D721Med (cell line): ENCODE data around the gene HIVEP2.

ENCODE experiments used
- DNase-seq: peaks from one replicate; pipeline ENCODE4 v3.0.0; 2011; ENCODE audit warnings: low spot score; ENCODE audit not compliant: insufficient read length
- FAIRE-seq: peaks from 2 replicates; lab custom pipeline; 2011; peaks lifted over from hg19 to GRCh38; lab: Jason Lieb, UNC
- TF ChIP-seq, protein P1 (sequence below): IDR thresholded peaks from 2 replicates; pipeline ENCODE4 v1.5.1; 2012; ENCODE audit warnings: mild to moderate bottlenecking, control low read depth; ENCODE audit not compliant: insufficient read depth; ENCODE audit errors: missing control alignments

Gene HIVEP2

DNA sequence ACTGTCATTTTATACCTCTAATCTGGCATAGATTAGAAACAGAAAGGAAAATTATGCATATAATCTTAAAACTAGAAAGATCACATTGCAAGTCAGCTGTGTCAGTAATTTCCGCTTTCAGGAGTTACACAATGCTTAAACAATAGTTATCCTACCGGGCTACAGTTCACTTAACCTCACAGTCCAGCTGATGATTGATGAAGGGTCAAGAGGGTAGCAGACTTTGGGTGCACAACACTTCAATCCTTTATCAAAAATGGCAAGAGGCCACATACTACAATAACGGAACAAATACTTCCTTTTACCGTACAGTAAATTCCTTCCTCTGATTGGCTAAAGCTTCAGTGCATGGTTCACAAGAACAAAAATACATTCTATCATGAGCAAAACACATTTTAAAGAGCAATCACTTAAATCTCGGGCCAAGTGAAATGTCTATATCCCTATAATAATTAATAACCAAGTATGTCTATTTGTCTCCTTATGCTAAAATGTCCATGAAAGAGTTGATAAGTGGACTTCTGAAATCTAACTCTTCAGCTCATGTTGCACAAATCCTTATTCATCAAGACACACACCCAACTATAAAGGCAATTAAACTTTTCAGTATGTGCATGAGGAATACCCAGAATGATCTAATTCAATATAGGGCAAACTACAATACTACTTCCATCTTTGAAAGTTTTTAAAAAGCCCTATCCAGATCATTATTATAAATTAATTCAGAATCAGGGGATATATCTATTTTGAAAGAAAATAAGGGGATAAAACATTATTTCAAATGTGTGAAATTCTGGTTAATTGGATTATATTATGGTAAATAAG is 76.8 kb downstream of the HIVEP2 start:
- FAIRE-seq, result no peak
- TF ChIP-seq, protein P1, sequence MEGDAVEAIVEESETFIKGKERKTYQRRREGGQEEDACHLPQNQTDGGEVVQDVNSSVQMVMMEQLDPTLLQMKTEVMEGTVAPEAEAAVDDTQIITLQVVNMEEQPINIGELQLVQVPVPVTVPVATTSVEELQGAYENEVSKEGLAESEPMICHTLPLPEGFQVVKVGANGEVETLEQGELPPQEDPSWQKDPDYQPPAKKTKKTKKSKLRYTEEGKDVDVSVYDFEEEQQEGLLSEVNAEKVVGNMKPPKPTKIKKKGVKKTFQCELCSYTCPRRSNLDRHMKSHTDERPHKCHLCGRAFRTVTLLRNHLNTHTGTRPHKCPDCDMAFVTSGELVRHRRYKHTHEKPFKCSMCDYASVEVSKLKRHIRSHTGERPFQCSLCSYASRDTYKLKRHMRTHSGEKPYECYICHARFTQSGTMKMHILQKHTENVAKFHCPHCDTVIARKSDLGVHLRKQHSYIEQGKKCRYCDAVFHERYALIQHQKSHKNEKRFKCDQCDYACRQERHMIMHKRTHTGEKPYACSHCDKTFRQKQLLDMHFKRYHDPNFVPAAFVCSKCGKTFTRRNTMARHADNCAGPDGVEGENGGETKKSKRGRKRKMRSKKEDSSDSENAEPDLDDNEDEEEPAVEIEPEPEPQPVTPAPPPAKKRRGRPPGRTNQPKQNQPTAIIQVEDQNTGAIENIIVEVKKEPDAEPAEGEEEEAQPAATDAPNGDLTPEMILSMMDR, result no peak
- DNase-seq, result no peak

DNA sequence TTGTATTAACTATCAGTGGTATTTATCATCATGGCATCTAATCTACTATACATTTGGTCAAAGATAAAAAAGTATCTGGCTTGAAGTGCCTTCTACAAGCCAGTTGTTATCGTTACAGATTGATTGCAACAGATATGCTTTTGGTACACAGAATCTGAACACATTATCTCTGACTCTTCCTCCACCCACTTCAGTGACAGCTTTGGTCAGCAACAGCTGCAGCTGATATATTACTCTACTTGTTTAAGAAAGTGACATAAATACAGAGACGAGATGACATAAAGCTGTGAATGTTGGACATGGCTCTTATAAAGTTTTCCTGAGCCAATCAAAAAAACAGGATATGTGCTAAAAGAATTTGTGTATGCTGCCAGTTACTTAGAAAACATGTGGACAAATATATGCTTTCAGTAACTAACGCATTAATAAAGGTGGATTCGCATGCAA is 77.6 kb downstream of the HIVEP2 start:
- FAIRE-seq, result no peak
- no peak for DNase-seq
- TF ChIP-seq, protein P1, result no peak

DNA sequence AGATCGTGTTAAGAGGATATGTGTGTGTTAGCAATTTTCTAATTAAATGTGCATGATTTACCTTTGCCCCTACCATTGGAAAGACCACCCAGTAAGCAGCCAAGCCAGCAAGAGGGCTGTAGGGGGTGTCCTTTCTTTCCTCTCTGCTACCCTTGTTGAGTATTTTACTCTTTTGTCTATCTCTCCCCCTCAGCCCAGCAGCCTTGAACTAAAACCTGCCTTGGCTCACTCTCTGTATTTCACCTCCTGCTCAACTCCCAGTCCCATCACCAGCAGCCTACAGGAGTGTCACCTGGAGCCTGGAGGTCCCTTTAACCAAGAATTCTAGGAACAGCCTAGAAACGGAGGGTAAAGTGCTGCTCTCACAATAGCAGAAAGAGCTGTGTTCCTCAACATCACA is 81.0 kb downstream of the HIVEP2 start:
- no peak for DNase-seq
- no peak for FAIRE-seq
- TF ChIP-seq, protein P1, result no peak

DNA sequence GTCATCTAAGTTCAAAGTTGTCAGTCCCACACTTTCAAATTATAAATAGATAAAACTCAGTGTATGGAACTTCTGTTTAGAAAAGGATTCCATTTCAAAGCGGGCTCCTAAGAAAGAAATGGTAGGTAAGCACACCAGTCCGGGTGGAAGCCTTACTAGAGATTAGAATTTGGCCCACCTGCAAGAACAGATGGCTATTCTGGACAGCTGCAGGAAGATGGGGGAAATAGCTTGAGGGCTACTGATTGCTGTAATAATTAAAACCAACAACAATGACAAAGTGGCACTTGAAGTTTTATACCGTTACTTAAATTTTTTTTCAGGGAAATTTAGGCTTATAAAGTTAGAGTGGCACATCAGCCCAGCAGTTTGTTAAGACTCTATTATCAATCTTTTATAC is 83.3 kb downstream of the HIVEP2 start:
- no peak for FAIRE-seq
- TF ChIP-seq, protein P1, result no peak
- DNase-seq, result no peak

DNA sequence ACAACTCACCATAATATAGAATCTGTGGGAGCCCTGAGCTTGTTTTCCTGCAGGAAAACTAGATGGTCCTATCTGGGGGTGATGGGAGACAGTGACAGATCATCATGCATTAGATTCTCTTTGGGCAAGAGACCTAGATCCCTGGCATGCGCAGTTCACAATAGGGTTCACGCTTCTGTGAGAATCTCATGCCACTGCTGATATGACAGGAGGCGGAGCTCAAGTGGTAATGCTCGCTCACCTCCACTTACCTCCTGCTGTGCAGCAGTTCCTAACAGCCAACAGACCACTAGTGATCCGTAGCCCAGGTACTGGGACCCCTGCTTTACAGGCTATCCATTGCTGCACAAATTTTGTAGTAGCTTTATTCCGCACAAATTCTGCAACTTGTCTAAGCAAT is 84.5 kb downstream of the HIVEP2 start:
- no peak for FAIRE-seq
- TF ChIP-seq, protein P1, result no peak
- no peak for DNase-seq

DNA sequence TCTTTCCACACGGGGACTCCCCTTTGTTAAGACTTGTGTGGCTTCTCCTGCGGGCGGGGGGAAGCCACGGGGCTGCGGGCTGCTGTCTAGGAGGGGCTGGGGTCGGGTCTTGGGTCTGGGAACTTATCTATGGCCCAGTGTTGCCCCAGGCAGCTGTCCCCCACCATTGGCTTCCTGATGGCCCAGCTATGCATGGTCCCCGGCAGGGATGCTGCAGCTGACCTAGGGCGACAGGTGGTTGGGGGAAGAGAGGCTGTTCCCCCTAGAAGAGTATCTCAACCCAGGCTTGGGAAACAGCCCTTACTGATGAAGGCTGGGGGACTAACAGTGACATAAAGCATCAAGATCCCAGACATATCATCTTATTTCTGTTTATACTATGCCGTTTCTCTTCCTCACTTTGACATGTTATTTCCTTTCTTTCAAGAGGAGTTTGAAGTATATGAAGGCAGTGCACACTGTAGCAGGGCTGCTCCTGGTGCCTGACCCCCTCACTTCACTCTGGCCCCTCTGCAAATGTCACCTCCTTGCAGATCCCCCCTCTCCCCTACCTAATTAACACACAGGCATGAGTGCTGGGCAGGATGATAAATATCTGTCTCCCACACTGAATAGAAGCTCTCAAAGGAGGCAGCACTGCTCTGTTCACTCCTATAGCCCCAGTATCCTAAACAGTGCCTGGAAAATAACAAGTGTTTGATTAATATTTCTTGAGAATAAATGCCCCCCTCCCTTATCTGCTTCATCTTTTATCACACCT is 87.0 kb downstream of the HIVEP2 start:
- no peak for FAIRE-seq
- TF ChIP-seq, protein P1, result no peak
- no peak for DNase-seq
